HEK293 (cell line): ENCODE measurements around the gene MED25.

Source experiments
- EGR2 ChIP-seq: fragments of 450-650 bp; formaldehyde crosslinking; IDR thresholded peaks from 2 replicates; pipeline ENCODE4 v1.5.1; 2016; ENCODE audit warnings: low read depth, missing biosample characterization, missing genetic modification characterization
- GFI1B ChIP-seq: fragments of 450-650 bp; formaldehyde crosslinking; IDR thresholded peaks from 2 replicates; pipeline ENCODE4 v1.5.1; 2016; ENCODE audit warnings: missing biosample characterization, missing genetic modification characterization
- GLI2 ChIP-seq: fragments of 450-650 bp; formaldehyde crosslinking; IDR thresholded peaks from 2 replicates; pipeline ENCODE4; 2017; ENCODE audit warnings: missing biosample characterization, missing genetic modification characterization, low read depth, borderline replicate concordance
- GLI4 ChIP-seq: fragments of 450-650 bp; formaldehyde crosslinking; IDR thresholded peaks from 2 replicates; pipeline ENCODE4 v1.5.1; 2016; ENCODE audit warnings: missing biosample characterization, missing genetic modification characterization
- GLIS2 ChIP-seq: fragments of 450-650 bp; formaldehyde crosslinking; IDR thresholded peaks from 2 replicates; pipeline ENCODE4 v1.5.1; 2016; ENCODE audit warnings: missing biosample characterization, missing genetic modification characterization
- HOXC10 ChIP-seq: sonication (generic); formaldehyde crosslinking; IDR thresholded peaks from 2 replicates; pipeline ENCODE4 v1.8.1; 2023; ENCODE audit warnings: mild to moderate bottlenecking, missing genetic modification reagents
- MYNN ChIP-seq: fragments of 450-650 bp; formaldehyde crosslinking; IDR thresholded peaks from 2 replicates; pipeline ENCODE4 v1.5.1; 2016; ENCODE audit warnings: missing biosample characterization, missing genetic modification characterization, borderline replicate concordance
- RBAK ChIP-seq: fragments of 450-650 bp; formaldehyde crosslinking; IDR thresholded peaks from 2 replicates; pipeline ENCODE4 v1.5.1; 2016; ENCODE audit warnings: missing biosample characterization, missing genetic modification characterization
- SP3 ChIP-seq: fragments of 450-650 bp; formaldehyde crosslinking; IDR thresholded peaks from 2 replicates; pipeline ENCODE4 v1.5.1; 2016; ENCODE audit warnings: missing biosample characterization, missing genetic modification characterization
- ZBTB1 ChIP-seq: fragments of 450-650 bp; formaldehyde crosslinking; IDR thresholded peaks from 2 replicates; pipeline ENCODE4 v1.5.1; 2016; ENCODE audit warnings: missing biosample characterization, missing genetic modification characterization
- ZBTB17 ChIP-seq: fragments of 450-650 bp; formaldehyde crosslinking; IDR thresholded peaks from 2 replicates; pipeline ENCODE4 v1.5.1; 2016; ENCODE audit warnings: missing biosample characterization, missing genetic modification characterization
- ZBTB20 ChIP-seq: fragments of 450-650 bp; formaldehyde crosslinking; IDR thresholded peaks from 2 replicates; pipeline ENCODE4 v1.5.1; 2016; ENCODE audit warnings: missing biosample characterization, missing genetic modification characterization
- ZBTB48 ChIP-seq: fragments of 450-650 bp; formaldehyde crosslinking; IDR thresholded peaks from 2 replicates; pipeline ENCODE4 v1.5.1; 2016; ENCODE audit warnings: missing biosample characterization, missing genetic modification characterization
- ZNF121 ChIP-seq: fragments of 450-650 bp; formaldehyde crosslinking; IDR thresholded peaks from 2 replicates; pipeline ENCODE4 v1.5.1; 2016; ENCODE audit warnings: missing biosample characterization, missing genetic modification characterization
- ZNF133 ChIP-seq: fragments of 450-650 bp; formaldehyde crosslinking; IDR thresholded peaks from 2 replicates; pipeline ENCODE4 v1.5.1; 2016; ENCODE audit warnings: missing biosample characterization, missing genetic modification characterization
- ZNF146 ChIP-seq: fragments of 450-650 bp; formaldehyde crosslinking; IDR thresholded peaks from 2 replicates; pipeline ENCODE4 v1.5.1; 2016; ENCODE audit warnings: missing biosample characterization, missing genetic modification characterization
- ZNF221 ChIP-seq: fragments of 450-650 bp; formaldehyde crosslinking; IDR thresholded peaks from 2 replicates; pipeline ENCODE4 v1.5.1; 2017; ENCODE audit warnings: missing biosample characterization, missing genetic modification characterization, borderline replicate concordance
- ZNF274 ChIP-seq, 2 experiments: fragments of 200-500 bp in 1 of 2; fragments of 450-650 bp in 1 of 2; sonication (Bioruptor generic) in 1 of 2; formaldehyde crosslinking in 1 of 2; IDR thresholded peaks; 2 replicates each; pipeline versions ENCODE4 v1.5.1 to v1.6.1; 2014 to 2016; ENCODE audit warnings: borderline replicate concordance in 1 of 2, inconsistent platforms in 1 of 2, low read length in 1 of 2, missing biosample characterization in 1 of 2, missing genetic modification characterization in 1 of 2
- ZNF292 ChIP-seq: fragments of 450-650 bp; formaldehyde crosslinking; IDR thresholded peaks from 2 replicates; pipeline ENCODE4 v1.5.1; 2016; ENCODE audit warnings: low read depth, missing biosample characterization, missing genetic modification characterization, borderline replicate concordance
- ZNF302 ChIP-seq: fragments of 450-650 bp; formaldehyde crosslinking; IDR thresholded peaks from 2 replicates; pipeline ENCODE4 v1.5.1; 2016; ENCODE audit warnings: missing biosample characterization, missing genetic modification characterization, low read depth
- ZNF335 ChIP-seq: fragments of 450-650 bp; formaldehyde crosslinking; conservative IDR thresholded peaks from 2 replicates; pipeline ENCODE4 v1.5.1; 2016; ENCODE audit warnings: missing biosample characterization, missing genetic modification characterization
- ZNF391 ChIP-seq: fragments of 450-650 bp; formaldehyde crosslinking; IDR thresholded peaks from 2 replicates; pipeline ENCODE4 v1.5.1; 2016; ENCODE audit warnings: low read depth, missing biosample characterization, missing genetic modification characterization, borderline replicate concordance
- ZNF394 ChIP-seq: fragments of 450-650 bp; formaldehyde crosslinking; IDR thresholded peaks from 2 replicates; pipeline ENCODE4 v1.5.1; 2016; ENCODE audit warnings: missing biosample characterization, missing genetic modification characterization, mild to moderate bottlenecking, moderate library complexity, borderline replicate concordance
- ZNF433 ChIP-seq: fragments of 450-650 bp; formaldehyde crosslinking; IDR thresholded peaks from 2 replicates; pipeline ENCODE4 v1.5.1; 2016; ENCODE audit warnings: missing biosample characterization, missing genetic modification characterization, low read depth
- ZNF558 ChIP-seq: fragments of 450-650 bp; formaldehyde crosslinking; IDR thresholded peaks from 2 replicates; pipeline ENCODE4 v1.5.1; 2016; ENCODE audit warnings: missing biosample characterization, missing genetic modification characterization
- ZNF561 ChIP-seq: fragments of 450-650 bp; IDR thresholded peaks from 2 replicates; pipeline ENCODE4 v1.5.1; 2018; ENCODE audit warnings: missing biosample characterization, missing genetic modification characterization, borderline replicate concordance
- ZNF629 ChIP-seq: fragments of 450-650 bp; formaldehyde crosslinking; IDR thresholded peaks from 2 replicates; pipeline ENCODE4 v1.5.1; 2017; ENCODE audit warnings: missing biosample characterization, missing genetic modification characterization
- ZNF658 ChIP-seq: fragments of 450-650 bp; formaldehyde crosslinking; IDR thresholded peaks from 2 replicates; pipeline ENCODE4; 2016; ENCODE audit warnings: missing biosample characterization, missing genetic modification characterization
- ZNF707 ChIP-seq: fragments of 450-650 bp; formaldehyde crosslinking; IDR thresholded peaks from 2 replicates; pipeline ENCODE4 v1.5.1; 2016; ENCODE audit warnings: missing biosample characterization, missing genetic modification characterization
- ZNF791 ChIP-seq: fragments of 450-650 bp; formaldehyde crosslinking; IDR thresholded peaks from 2 replicates; pipeline ENCODE4 v1.5.1; 2016; ENCODE audit warnings: missing biosample characterization, missing genetic modification characterization
- ZNF830 ChIP-seq: fragments of 450-650 bp; IDR thresholded peaks from 2 replicates; pipeline ENCODE4 v1.5.0; 2018; ENCODE audit warnings: missing biosample characterization, missing genetic modification characterization, low read depth, mild to moderate bottlenecking, moderate library complexity
- ZNF837 ChIP-seq: fragments of 450-650 bp; formaldehyde crosslinking; IDR thresholded peaks from 2 replicates; pipeline ENCODE4 v1.5.1; 2016; ENCODE audit warnings: missing biosample characterization, missing genetic modification characterization
- ZNF843 ChIP-seq: fragments of 450-650 bp; formaldehyde crosslinking; IDR thresholded peaks from 2 replicates; pipeline ENCODE4 v1.5.1; 2016; ENCODE audit warnings: missing biosample characterization, missing genetic modification characterization
- TF ChIP-seq, protein P1 (sequence below): fragments of 450-650 bp; formaldehyde crosslinking; IDR thresholded peaks from 2 replicates; pipeline ENCODE4 v1.5.1; 2016; ENCODE audit warnings: missing biosample characterization, missing genetic modification characterization
- TF ChIP-seq, protein P2 (sequence below): fragments of 450-650 bp; formaldehyde crosslinking; IDR thresholded peaks from 2 replicates; pipeline ENCODE4; 2016; ENCODE audit warnings: missing biosample characterization, missing genetic modification characterization
- TF ChIP-seq, protein P3 (sequence below): fragments of 450-650 bp; formaldehyde crosslinking; IDR thresholded peaks from 2 replicates; pipeline ENCODE4 v1.5.1; 2016; ENCODE audit warnings: missing biosample characterization, missing genetic modification characterization
- TF ChIP-seq, protein P4 (sequence below): fragments of 450-650 bp; formaldehyde crosslinking; IDR thresholded peaks from 2 replicates; pipeline ENCODE4 v1.5.1; 2017; ENCODE audit warnings: missing biosample characterization, missing genetic modification characterization

MED25 gene

DNA sequence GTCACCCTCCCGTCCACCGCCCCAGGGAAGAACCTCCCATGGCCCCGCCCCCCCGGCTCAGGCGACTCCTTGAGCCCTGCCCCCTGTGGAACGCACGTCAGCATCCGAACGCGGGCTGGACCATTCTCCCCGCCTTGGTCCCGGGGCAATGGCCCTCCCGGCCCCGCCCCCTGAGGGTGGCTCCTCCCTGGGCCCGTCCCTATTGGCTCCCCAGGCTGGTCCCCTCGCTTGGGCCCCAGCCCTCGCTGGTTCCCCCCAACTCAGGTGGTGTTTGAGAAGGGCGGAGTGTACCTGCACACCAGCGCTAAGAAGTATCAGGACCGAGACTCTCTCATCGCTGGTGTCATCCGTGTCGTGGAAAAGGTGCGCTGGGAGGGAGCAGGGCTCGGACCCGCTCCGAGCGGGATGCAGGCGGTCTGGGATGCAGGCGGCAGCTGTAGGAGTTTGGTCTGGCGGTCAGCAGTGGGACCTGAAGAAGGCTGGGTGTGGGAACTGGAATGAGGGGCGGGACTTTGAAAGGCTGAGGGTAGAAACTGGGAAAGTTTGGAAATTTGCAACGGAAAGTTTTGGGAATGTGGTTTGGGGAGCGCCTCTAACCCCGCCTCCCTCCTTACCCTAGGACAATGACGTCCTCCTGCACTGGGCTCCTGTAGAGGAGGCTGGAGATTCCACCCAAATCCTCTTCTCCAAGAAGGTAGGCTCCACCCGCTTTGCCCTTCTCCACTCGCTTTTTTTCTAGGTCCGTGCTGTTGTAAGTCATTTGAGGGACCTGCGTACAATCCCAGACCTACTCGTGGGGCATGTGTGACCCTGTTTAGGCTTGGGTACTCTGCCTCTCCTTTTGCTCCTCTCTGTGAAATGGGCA is 60.0 kb downstream of the MED25 start (continued):
- TF ChIP-seq, protein P1, sequence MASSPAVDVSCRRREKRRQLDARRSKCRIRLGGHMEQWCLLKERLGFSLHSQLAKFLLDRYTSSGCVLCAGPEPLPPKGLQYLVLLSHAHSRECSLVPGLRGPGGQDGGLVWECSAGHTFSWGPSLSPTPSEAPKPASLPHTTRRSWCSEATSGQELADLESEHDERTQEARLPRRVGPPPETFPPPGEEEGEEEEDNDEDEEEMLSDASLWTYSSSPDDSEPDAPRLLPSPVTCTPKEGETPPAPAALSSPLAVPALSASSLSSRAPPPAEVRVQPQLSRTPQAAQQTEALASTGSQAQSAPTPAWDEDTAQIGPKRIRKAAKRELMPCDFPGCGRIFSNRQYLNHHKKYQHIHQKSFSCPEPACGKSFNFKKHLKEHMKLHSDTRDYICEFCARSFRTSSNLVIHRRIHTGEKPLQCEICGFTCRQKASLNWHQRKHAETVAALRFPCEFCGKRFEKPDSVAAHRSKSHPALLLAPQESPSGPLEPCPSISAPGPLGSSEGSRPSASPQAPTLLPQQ (tag by site-specific recombination): no peak
- TF ChIP-seq, protein P2, sequence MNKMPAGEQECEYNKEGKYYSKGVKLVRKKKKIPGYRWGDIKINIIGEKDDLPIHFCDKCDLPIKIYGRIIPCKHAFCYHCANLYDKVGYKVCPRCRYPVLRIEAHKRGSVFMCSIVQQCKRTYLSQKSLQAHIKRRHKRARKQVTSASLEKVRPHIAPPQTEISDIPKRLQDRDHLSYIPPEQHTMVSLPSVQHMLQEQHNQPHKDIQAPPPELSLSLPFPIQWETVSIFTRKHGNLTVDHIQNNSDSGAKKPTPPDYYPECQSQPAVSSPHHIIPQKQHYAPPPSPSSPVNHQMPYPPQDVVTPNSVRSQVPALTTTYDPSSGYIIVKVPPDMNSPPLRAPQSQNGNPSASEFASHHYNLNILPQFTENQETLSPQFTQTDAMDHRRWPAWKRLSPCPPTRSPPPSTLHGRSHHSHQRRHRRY (tag by site-specific recombination): no peak
- TF ChIP-seq ZNF221 (tag by site-specific recombination): no peak
- TF ChIP-seq, protein P3, sequence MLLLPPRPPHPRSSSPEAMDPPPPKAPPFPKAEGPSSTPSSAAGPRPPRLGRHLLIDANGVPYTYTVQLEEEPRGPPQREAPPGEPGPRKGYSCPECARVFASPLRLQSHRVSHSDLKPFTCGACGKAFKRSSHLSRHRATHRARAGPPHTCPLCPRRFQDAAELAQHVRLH (tag by site-specific recombination): no peak
- peak; percentile 65; the same call in 1 of the 2 replicates for TF ChIP-seq ZBTB20
- no peak for TF ChIP-seq ZNF837
- TF ChIP-seq EGR2 (tag by site-specific recombination): 0 out of 2 replicates have a peak, but pooled peaks have one; percentile 13
- peak; percentile 99 for TF ChIP-seq ZNF335 (tag by site-specific recombination)
- no peak for TF ChIP-seq ZBTB1
- no peak for TF ChIP-seq ZNF791 (tag by site-specific recombination)
- no peak for TF ChIP-seq ZNF394 (tag by site-specific recombination)
- TF ChIP-seq ZNF292 (tag by site-specific recombination): no peak
- peak; percentile 49; the same call in 1 of the 2 replicates for TF ChIP-seq ZNF391 (tag by site-specific recombination)
- TF ChIP-seq ZNF558 (tag by site-specific recombination): no peak
- TF ChIP-seq ZNF121 (tag by site-specific recombination): no peak
- no peak for TF ChIP-seq ZNF146 (tag by site-specific recombination)
- no peak for TF ChIP-seq ZNF302 (tag by site-specific recombination)
- TF ChIP-seq ZNF561 (tag by site-specific recombination): no peak
- TF ChIP-seq ZNF133: no peak
- TF ChIP-seq HOXC10 (CRISPR knock-in tag): no peak
- TF ChIP-seq GLI4 (tag by site-specific recombination): no peak
- TF ChIP-seq MYNN: no peak
- no peak for TF ChIP-seq ZBTB17
- TF ChIP-seq SP3 (tag by site-specific recombination): no peak; the same call in 1 of the 2 replicates
- no peak for TF ChIP-seq ZNF274 (IDR thresholded peaks at IDR 0.05; ENCODE audit: low read length)
- TF ChIP-seq ZNF274 (tag by site-specific recombination; IDR thresholded peaks at IDR 0.05; ENCODE audit: borderline replicate concordance): no peak
- no peak for TF ChIP-seq ZNF658 (tag by site-specific recombination)
- TF ChIP-seq GLIS2 (tag by site-specific recombination): peak; percentile 92
- TF ChIP-seq ZBTB48 (tag by site-specific recombination): no peak
- no peak for TF ChIP-seq ZNF707 (tag by site-specific recombination)
- TF ChIP-seq ZNF830 (tag by site-specific recombination): no peak
- TF ChIP-seq RBAK (tag by site-specific recombination): no peak
- TF ChIP-seq GFI1B: no peak
- TF ChIP-seq GLI2: no peak
- TF ChIP-seq, protein P4, sequence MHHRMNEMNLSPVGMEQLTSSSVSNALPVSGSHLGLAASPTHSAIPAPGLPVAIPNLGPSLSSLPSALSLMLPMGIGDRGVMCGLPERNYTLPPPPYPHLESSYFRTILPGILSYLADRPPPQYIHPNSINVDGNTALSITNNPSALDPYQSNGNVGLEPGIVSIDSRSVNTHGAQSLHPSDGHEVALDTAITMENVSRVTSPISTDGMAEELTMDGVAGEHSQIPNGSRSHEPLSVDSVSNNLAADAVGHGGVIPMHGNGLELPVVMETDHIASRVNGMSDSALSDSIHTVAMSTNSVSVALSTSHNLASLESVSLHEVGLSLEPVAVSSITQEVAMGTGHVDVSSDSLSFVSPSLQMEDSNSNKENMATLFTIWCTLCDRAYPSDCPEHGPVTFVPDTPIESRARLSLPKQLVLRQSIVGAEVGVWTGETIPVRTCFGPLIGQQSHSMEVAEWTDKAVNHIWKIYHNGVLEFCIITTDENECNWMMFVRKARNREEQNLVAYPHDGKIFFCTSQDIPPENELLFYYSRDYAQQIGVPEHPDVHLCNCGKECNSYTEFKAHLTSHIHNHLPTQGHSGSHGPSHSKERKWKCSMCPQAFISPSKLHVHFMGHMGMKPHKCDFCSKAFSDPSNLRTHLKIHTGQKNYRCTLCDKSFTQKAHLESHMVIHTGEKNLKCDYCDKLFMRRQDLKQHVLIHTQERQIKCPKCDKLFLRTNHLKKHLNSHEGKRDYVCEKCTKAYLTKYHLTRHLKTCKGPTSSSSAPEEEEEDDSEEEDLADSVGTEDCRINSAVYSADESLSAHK (tag by site-specific recombination): no peak
- no peak for TF ChIP-seq ZNF629 (tag by site-specific recombination)
- TF ChIP-seq ZNF843 (tag by site-specific recombination): no peak
- no peak for TF ChIP-seq ZNF433 (tag by site-specific recombination)
